Esophagus squamous epithelium (tissue), 5 donors: ENCODE measurements around the gene STAT6. TPM values are rescaled to one million over a fixed set of nuclear protein-coding genes. Genes with fewer than 3 reads are reported as not detected.

Experiments used
- DNase-seq: peaks from one replicate; lab custom pipeline; 2025; lab: John Stamatoyannopoulos, UW
- H3K27ac ChIP-seq, 4 donors: fragments of 200-600 bp; sonication (generic); one replicate each; pipeline ENCODE4 v1.5.1; 2016 to 2019; ENCODE audit warnings: mild to moderate bottlenecking in 1 of 4
- H3K27me3 ChIP-seq, 4 donors: fragments of 200-600 bp; sonication (generic); 1 replicate in 3 of 4; 2 replicates in 1 of 4; pipeline versions ENCODE4 v1.5.1 to v1.6.0; 2017 to 2021; ENCODE audit warnings: antibody characterized with exemption in 1 of 4
- H3K36me3 ChIP-seq, 3 donors: fragments of 200-600 bp; sonication (generic); one replicate each; pipeline ENCODE4 v1.5.1; 2016 to 2019
- H3K4me1 ChIP-seq, 3 donors: fragments of 200-600 bp; sonication (generic); one replicate each; pipeline ENCODE4 v1.5.1; 2017 to 2019
- H3K4me3 ChIP-seq, 4 donors: fragments of 200-600 bp; sonication (generic); 1 replicate in 3 of 4; 2 replicates in 1 of 4; pipeline ENCODE4 v1.5.1; 2016 to 2019; ENCODE audit warnings: mild to moderate bottlenecking in 2 of 4, moderate library complexity in 1 of 4
- H3K9me3 ChIP-seq, 3 donors: fragments of 200-600 bp; sonication (generic); one replicate each; pipeline ENCODE4 v1.5.1; 2016 to 2019
- CTCF ChIP-seq, 6 experiments: fragments of 450-650 bp in 4 of 6; fragments of 200-600 bp in 2 of 6; sonication (generic) in 2 of 6; IDR thresholded peaks; one replicate each; pipeline ENCODE4 v1.5.1; 2016 to 2019; ENCODE audit warnings: antibody characterized with exemption in 6 of 6, mild to moderate bottlenecking in 4 of 6, moderate library complexity in 4 of 6
- POLR2A ChIP-seq, 4 donors: fragments of 450-650 bp; IDR thresholded peaks; one replicate each; pipeline ENCODE4 v1.6.1; 2017; ENCODE audit warnings: antibody characterized with exemption in 4 of 4, mild to moderate bottlenecking in 4 of 4, moderate library complexity in 3 of 4
- WGBS, 2 donors: methylation state at CpG; one replicate each; pipeline ENCODE4 v1.1.5; 2018; 5-methylcytosine and 5-hydroxymethylcytosine counted together
- intact Hi-C: fragments of 100-400 bp; cut with DNase I; formaldehyde crosslinking; loops from one replicate; pipeline ENCODE4 v1.15.0; 2022
- total RNA-seq, 4 donors: library from RNA; depleted of rRNA; stranded (reverse); fragments of >200 nt; gene quantifications; one replicate each; pipeline ENCODE4 v1.1.0, GENCODE V29; 2016
- donor health status: DM: yes; HTN: yes; CAD: no.

STAT6 gene
- total RNA-seq, 4 donors from 2014 or later = 72.7 to 138 (median 102) TPM

- intact Hi-C loops = no loop called here
- Histone ChIP-seq H3K27ac (peak overlapping the region; percentile 47 to 100 (median 82)), H3K27me3 (no peaks in the 10 kb centered on the region), H3K9me3 (no peaks in the 10 kb centered on the region), H3K36me3 (peaks cover 17 to 96% (median 34%) of the 10 kb centered on the region in 3 donors), H3K4me3 (no peak overlapping the region), H3K4me1 (peaks cover 21 to 78% (median 25%) of the 10 kb centered on the region in 3 donors)
- no peak for TF ChIP-seq POLR2A (IDR thresholded peaks at IDR 0.05)
- no peak for DNase-seq
- 61 to 73% methylated on average over 8 to 12 of the region's 12 CpGs for WGBS, 2 donors
Observed at GRCh38 chr12:57099766-57100165, 11.4 kb downstream of the STAT6 start.

- no peak overlapping the region for H3K4me3 ChIP-seq
Observed at GRCh38 chr12:57099047-57099714, 12.0 kb downstream of the STAT6 start.

GRCh38 chr12:57098546-57098945 is 12.6 kb downstream of the STAT6 start:
- Histone ChIP-seq H3K9me3 (no peaks in the 10 kb centered on the region), H3K36me3 (peaks cover 17 to 93% (median 23%) of the 10 kb centered on the region in 3 donors), H3K27me3 (no peaks in the 10 kb centered on the region), H3K4me3 (no peak overlapping the region), H3K4me1 (peaks cover 33 to 90% (median 37%) of the 10 kb centered on the region in 3 donors), H3K27ac (peak overlapping the region; percentile 47 to 100 (median 82))
- intact Hi-C loops = no loop called here
- TF ChIP-seq POLR2A (IDR thresholded peaks at IDR 0.05) = no peak
- TF ChIP-seq CTCF (IDR thresholded peaks at IDR 0.05) = no peak
- WGBS, 2 donors = 78% methylated on average over 1 of the region's 1 CpG; no CpG with 5 or more reads in 1 of the 2 donors
- DNase-seq = no peak

More at GRCh38 chr12:57099047-57099714, 12.0 kb downstream of the STAT6 start:
- H3K27me3 ChIP-seq = no peaks in the 10 kb centered on the region
- TF ChIP-seq POLR2A (IDR thresholded peaks at IDR 0.05) (no peak), CTCF (IDR thresholded peaks at IDR 0.05) (no peak)
- intact Hi-C loops = no loop called here
- no peaks in the 10 kb centered on the region for H3K9me3 ChIP-seq
- H3K36me3 ChIP-seq = peaks cover 17 to 96% (median 29%) of the 10 kb centered on the region in 3 donors
- H3K4me1 ChIP-seq = peaks cover 27 to 84% (median 31%) of the 10 kb centered on the region in 3 donors
- no peak for DNase-seq
- H3K27ac ChIP-seq = peak overlapping the region; percentile 47 to 100 (median 82)
- 71 to 85% methylated on average over 9 to 11 of the region's 11 CpGs for WGBS, 2 donors

GRCh38 chr12:57097554-57097835 is 13.7 kb downstream of the STAT6 start:
- WGBS, 2 donors = 74 to 78% methylated on average over 8 of the region's 8 CpGs
- H3K9me3 ChIP-seq = no peaks in the 10 kb centered on the region
- DNase-seq = no peak
- no peaks in the 10 kb centered on the region for H3K27me3 ChIP-seq
- no peak overlapping the region for H3K4me3 ChIP-seq
- peaks cover 23 to 94% (median 27%) of the 10 kb centered on the region in 3 donors for H3K36me3 ChIP-seq
- peaks cover 44 to 100% (median 44%) of the 10 kb centered on the region in 3 donors for H3K4me1 ChIP-seq
- intact Hi-C loops = no loop called here
- TF ChIP-seq CTCF (IDR thresholded peaks at IDR 0.05) (no peak), POLR2A (IDR thresholded peaks at IDR 0.05) (no peak)
- peak overlapping the region; percentile 76 to 100 (median 98) for H3K27ac ChIP-seq

- Histone ChIP-seq H3K27me3 (no peaks in the 10 kb centered on the region), H3K4me3 (no peak overlapping the region), H3K27ac (peak overlapping the region; percentile 76 to 100 (median 98)), H3K4me1 (peaks cover 49 to 100% (median 50%) of the 10 kb centered on the region in 3 donors), H3K9me3 (no peaks in the 10 kb centered on the region), H3K36me3 (peaks cover 26 to 94% (median 30%) of the 10 kb centered on the region in 3 donors)
- intact Hi-C loops = no loop called here
- DNase-seq = no peak
- TF ChIP-seq CTCF (IDR thresholded peaks at IDR 0.05) (no peak), POLR2A (IDR thresholded peaks at IDR 0.05) (no peak)
- 83 to 84% methylated on average over 6 of the region's 8 CpGs for WGBS, 2 donors
Observed at GRCh38 chr12:57096748-57097553, 14.2 kb downstream of the STAT6 start.
